NOMO-1 treated with dmso at 0.1 percent for 144 hours (cell line): ENCODE data around the gene PTPN5.
A peak's percentile ranks its signal among the peaks of the same experiment; 100 is the strongest.
"Not testable (repeated sequence)": the region's sequence is repeated elsewhere in the genome, so short reads cannot be mapped to it uniquely, and the experiment has no call there.

Experiments
- DNase-seq: peaks from one replicate; lab custom pipeline; 2025; ENCODE audit not compliant: unreplicated experiment; lab: John Stamatoyannopoulos, UW

The PTPN5 gene

GRCh38 chr11:18791207-18791968 lies at the start of gene PTPN5:
Gene PTPN5 (minus strand): TSS chr11:18791798. CDS start chr11:18771958, 19,840 bp downstream.
- no peak for DNase-seq

- DNase-seq, result no peak
These were observed 44.8 kb upstream of the PTPN5 start for GRCh38 chr11:18836417-18836816.

- no peak for DNase-seq
These were observed 43.3 kb upstream of the PTPN5 start for GRCh38 chr11:18834754-18835466.

- DNase-seq, result not testable (repeated sequence)
These were observed 28.6 kb upstream of the PTPN5 start for GRCh38 chr11:18820160-18820559.

GRCh38 chr11:18804199-18804999 lies 12.8 kb upstream of the PTPN5 start:
- DNase-seq, result no peak

- DNase-seq, result peak; percentile 1
These were observed 11.0 kb upstream of the PTPN5 start for GRCh38 chr11:18802381-18803257.

- no peak for DNase-seq
These were observed 7.3 kb upstream of the PTPN5 start for GRCh38 chr11:18798799-18799469.

- no peak for DNase-seq
These were observed 3.4 kb upstream of the PTPN5 start for GRCh38 chr11:18794956-18795355.

- no peak for DNase-seq
These were observed 1.2 kb upstream of the PTPN5 start for GRCh38 chr11:18792827-18793226.

GRCh38 chr11:18791969-18792628 lies 501 bp upstream of the PTPN5 start:
- no peak for DNase-seq

GRCh38 chr11:18790883-18791206 lies 753 bp downstream of the PTPN5 start:
- no peak for DNase-seq

- DNase-seq, result no peak
These were observed 1.7 kb downstream of the PTPN5 start for GRCh38 chr11:18789942-18790341.

GRCh38 chr11:18785411-18785810 lies 6.2 kb downstream of the PTPN5 start:
- DNase-seq, result no peak

GRCh38 chr11:18780896-18781295 lies 10.7 kb downstream of the PTPN5 start:
- no peak for DNase-seq

GRCh38 chr11:18780329-18780728 lies 11.3 kb downstream of the PTPN5 start:
- no peak for DNase-seq

GRCh38 chr11:18778468-18778867 lies 13.1 kb downstream of the PTPN5 start:
- no peak for DNase-seq

GRCh38 chr11:18776324-18776723 lies 15.3 kb downstream of the PTPN5 start:
- DNase-seq, result peak; percentile 22

GRCh38 chr11:18775492-18776292 lies 15.9 kb downstream of the PTPN5 start:
- no peak for DNase-seq

GRCh38 chr11:18774801-18775200 lies 16.8 kb downstream of the PTPN5 start:
- DNase-seq, result no peak
